GM12878 (cell line): ENCODE results near the gene LRRC45. TPM values are rescaled to one million over a fixed set of nuclear protein-coding genes. Genes with fewer than 3 reads are reported as not detected.

Experiments
- ATAC-seq: fragments of 200-7000 bp; cut with Tn5 transposase; 3 replicates; pipeline ENCODE4 v1.9.1; 2020; ENCODE audit warnings: mild to moderate bottlenecking, moderate library complexity
- BruUV-seq: library from RNA; stranded (reverse); fragments of 400-500 nt; replicated peaks from 2 replicates; lab custom pipeline; 2021; lab: Mats Ljungman, UMichigan
- CTCF ChIA-PET: fragments of 300-600 bp; sonication (Branson Sonifier 250); formaldehyde crosslinking; extraction: SDS; loops from one replicate; lab custom pipeline; 2021; ENCODE audit warnings: inconsistent platforms; lab: Yijun Ruan, JAX
- POLR2A ChIA-PET: fragments of 350-600 bp; formaldehyde crosslinking; extraction: SDS; loops from one replicate; lab custom pipeline; 2021; ENCODE audit warnings: inconsistent platforms; lab: Charles Lee
- RAD21 ChIA-PET: fragments of 300-600 bp; sonication (Branson Sonifier 250); formaldehyde crosslinking; loops from one replicate; lab custom pipeline; 2023; ENCODE audit warnings: antibody characterized with exemption; ENCODE audit not compliant: unreplicated experiment; lab: Charles Lee
- SMC1A ChIA-PET: fragments of 300-600 bp; sonication (Branson Sonifier 250); formaldehyde crosslinking; loops from one replicate; lab custom pipeline; 2023; ENCODE audit not compliant: unreplicated experiment, uncharacterized antibody; lab: Charles Lee
- DNase-seq: peaks from one replicate; pipeline ENCODE4 v3.0.0-alpha.2; 2011; ENCODE audit warnings: low read depth, low spot score
- FAIRE-seq: peaks from 3 replicates; lab custom pipeline; 2011; peaks lifted over from hg19 to GRCh38; lab: Jason Lieb, UNC
- H2AFZ ChIP-seq: 2 replicates; pipeline ENCODE4 v1.6.0; 2011; ENCODE audit warnings: low read depth, low read length, control low read depth; ENCODE audit not compliant: control insufficient read depth
- H3K27ac ChIP-seq: 2 replicates; pipeline ENCODE4 v1.5.1; 2011; ENCODE audit warnings: control low read depth; ENCODE audit not compliant: control insufficient read depth, insufficient read depth
- H3K27me3 ChIP-seq, 2 experiments: replicated peaks in 1 of 2; 2 replicates each; pipeline versions ENCODE4 v1.6.0 to v1.6.1; 2011; ENCODE audit warnings: low read length in 1 of 2; ENCODE audit not compliant: control insufficient read depth in 2 of 2, insufficient read depth in 2 of 2
- H3K36me3 ChIP-seq, 2 experiments: 2 replicates each; pipeline ENCODE4 v1.5.1; 2011; ENCODE audit warnings: low read length in 1 of 2; ENCODE audit not compliant: control insufficient read depth in 2 of 2, insufficient read depth in 2 of 2
- H3K4me1 ChIP-seq: 2 replicates; pipeline ENCODE4 v1.6.1; 2011; ENCODE audit warnings: mild to moderate bottlenecking, low read length, moderate library complexity, mixed read lengths; ENCODE audit not compliant: control insufficient read depth, insufficient read depth
- H3K4me2 ChIP-seq: 2 replicates; pipeline ENCODE4 v1.6.0; 2011; ENCODE audit warnings: control low read depth; ENCODE audit not compliant: control insufficient read depth, insufficient read depth
- H3K4me3 ChIP-seq: fragments of 200-600 bp; sonication (generic); 2 replicates; pipeline ENCODE4 v1.5.1; 2016
- H3K79me2 ChIP-seq: 2 replicates; pipeline ENCODE4 v1.6.0; 2011; ENCODE audit warnings: low read length; ENCODE audit not compliant: control insufficient read depth, insufficient read depth
- H3K9ac ChIP-seq: 2 replicates; pipeline ENCODE4 v1.8.0; 2011; ENCODE audit warnings: low read length, control low read depth, mixed read lengths; ENCODE audit not compliant: control insufficient read depth, insufficient read depth
- H3K9me3 ChIP-seq: replicated peaks from 3 replicates; pipeline ENCODE4 v1.5.1; 2011; ENCODE audit warnings: mild to moderate bottlenecking, low read length; ENCODE audit not compliant: control insufficient read depth, insufficient read depth
- H4K20me1 ChIP-seq: 2 replicates; pipeline ENCODE4 v1.6.0; 2011; ENCODE audit not compliant: control insufficient read depth, insufficient read depth
- CREB1 ChIP-seq: IDR thresholded peaks from 2 replicates; pipeline ENCODE4 v1.6.1; 2012; ENCODE audit warnings: low read depth, mild to moderate bottlenecking, inconsistent platforms
- GABPA ChIP-seq: IDR thresholded peaks from 2 replicates; pipeline ENCODE4 v1.6.1; 2014; ENCODE audit warnings: antibody characterized with exemption, low read depth, mild to moderate bottlenecking, inconsistent platforms
- IKZF2 ChIP-seq, 2 experiments: fragments of 450-650 bp; IDR thresholded peaks; 2 replicates each; pipeline ENCODE4 v1.6.1; 2017; ENCODE audit warnings: mild to moderate bottlenecking in 2 of 2, moderate library complexity in 2 of 2
- NKRF ChIP-seq: fragments of 450-650 bp; conservative IDR thresholded peaks from 2 replicates; pipeline ENCODE4 v1.6.1; 2017; ENCODE audit warnings: mild to moderate bottlenecking, moderate library complexity
- POLR2A ChIP-seq: IDR thresholded peaks from 2 replicates; pipeline ENCODE4 v1.6.1; 2011; ENCODE audit warnings: low read depth, mild to moderate bottlenecking, low read length
- POLR2AphosphoS5 ChIP-seq: IDR thresholded peaks from 2 replicates; pipeline ENCODE4 v1.6.1; 2011; ENCODE audit warnings: mild to moderate bottlenecking, low read length, inconsistent platforms
- RAD51 ChIP-seq: fragments of 450-650 bp; IDR thresholded peaks from 2 replicates; pipeline ENCODE4 v1.6.1; 2016; ENCODE audit warnings: moderate library complexity, mild to moderate bottlenecking, inconsistent platforms
- ZBTB33 ChIP-seq: fragments of 450-650 bp; IDR thresholded peaks from 2 replicates; pipeline ENCODE4 v1.6.1; 2017; ENCODE audit warnings: mild to moderate bottlenecking
- ZNF207 ChIP-seq: fragments of 450-650 bp; IDR thresholded peaks from 2 replicates; pipeline ENCODE4 v1.6.1; 2014; ENCODE audit warnings: antibody characterized with exemption, mild to moderate bottlenecking, borderline replicate concordance
- WGBS: methylation state at CpG from one replicate; pipeline ENCODE4 v1.1.6; 2016; ENCODE audit warnings: low lambda C conversion rate; ENCODE audit not compliant: insufficient replicate concordance, insufficient coverage; ENCODE audit errors: missing lambda C conversion rate; 5-methylcytosine and 5-hydroxymethylcytosine counted together
- in situ Hi-C: fragments of 300-500 bp; cut with MboI; formaldehyde crosslinking; loops from 9 replicates; pipeline ENCODE4 v1.14.3; 2018; ENCODE audit warnings: mixed read lengths
- intact Hi-C: fragments of 100-400 bp; cut with micrococcal nuclease; formaldehyde crosslinking; loops from one replicate; pipeline ENCODE4 v1.14.2; 2022; ENCODE audit not compliant: unreplicated experiment
- polyA plus RNA-seq, 11 experiments: library from polyadenylated mRNA; depleted of rRNA in 4 of 11; unstranded in 6 of 11; stranded (reverse) in 5 of 11; fragments of >200 nt; fragmentation: Nextera tagmentation in 4 of 11; fragmentation: Illumina TruSeq in 1 of 11; extraction: Ambion mirVana in 4 of 11; extraction: Trizol in 1 of 11; gene quantifications; 1 replicate in 1 of 11; 2 replicates in 10 of 11; pipeline versions ENCODE4 v1.2.1 to v1.2.3, GENCODE V29; 2011 to 2016; ENCODE audit warnings: inconsistent platforms in 2 of 11, missing spikeins in 2 of 11, low read depth in 1 of 11
- total RNA-seq, 4 experiments: library from RNA; depleted of rRNA in 3 of 4; stranded (reverse); fragments of >200 nt in 3 of 4; fragmentation: Illumina TruSeq in 1 of 4; extraction: Trizol in 1 of 4; gene quantifications; 2 replicates each; pipeline versions ENCODE4 v1.2.1 to v1.2.3, GENCODE V29; 2013 to 2021

LRRC45 gene
- total and polyA plus RNA-seq, 10 of the 15 experiments (the other 5 are each of a cell fraction or from before 2014, with no cell fraction given): 0.03 to 27.7 (median 10.4) TPM

- SMC1A ChIA-PET: no interaction called here
- FAIRE-seq: no peak
- Histone ChIP-seq H3K9me3 (no peaks in the 10 kb centered on the region), H3K4me1 (peaks cover 4% of the 10 kb centered on the region)
- WGBS: 70% methylated on average over 23 of the region's 29 CpGs
- BruUV-seq: TSS peak; percentile 33
- no peak for TF ChIP-seq RAD51
- TF ChIP-seq GABPA: no peak
- TF ChIP-seq ZBTB33: no peak
- no peak for TF ChIP-seq NKRF
- peak; percentile 73 for TF ChIP-seq POLR2A
- TF ChIP-seq CREB1: no peak
- TF ChIP-seq ZNF207: no peak
- TF ChIP-seq IKZF2 (IDR thresholded peaks at IDR 0.05): no peak
- TF ChIP-seq POLR2AphosphoS5: peak; percentile 55
- TF ChIP-seq, all 136 proteins: peak for 2
- POLR2A ChIA-PET: no interaction called here
- DNase-seq: no peak
- no peak overlapping the region for H3K4me2 ChIP-seq
- intact Hi-C loops: no loop called here
- peaks cover 14% of the 10 kb centered on the region for H3K79me2 ChIP-seq
- RAD21 ChIA-PET: no interaction called here
- no peaks in the 10 kb centered on the region for H3K27me3 ChIP-seq
- in situ Hi-C loops: no loop called here
- H3K4me3 ChIP-seq: no peak overlapping the region
- H3K36me3 ChIP-seq: peaks cover 3 to 36% of the 10 kb centered on the region in 2 experiments
- CTCF ChIA-PET: no interaction called here
- no peak overlapping the region for H3K9ac ChIP-seq
- no peak for ATAC-seq
- no peak overlapping the region for H2AFZ ChIP-seq
- H4K20me1 ChIP-seq: no peaks in the 10 kb centered on the region
- no peak overlapping the region for H3K27ac ChIP-seq
Measured at GRCh38 chr17:82056729-82057621, 33.9 kb downstream of the LRRC45 start.
